ENCODE results near the gene LDLRAD3. TPM values are rescaled to one million over a fixed set of nuclear protein-coding genes. Genes with fewer than 3 reads are reported as not detected.

LDLRAD3 gene
- total RNA-seq, 1 experiment from 2014 or later, result 19.0 TPM

DNA sequence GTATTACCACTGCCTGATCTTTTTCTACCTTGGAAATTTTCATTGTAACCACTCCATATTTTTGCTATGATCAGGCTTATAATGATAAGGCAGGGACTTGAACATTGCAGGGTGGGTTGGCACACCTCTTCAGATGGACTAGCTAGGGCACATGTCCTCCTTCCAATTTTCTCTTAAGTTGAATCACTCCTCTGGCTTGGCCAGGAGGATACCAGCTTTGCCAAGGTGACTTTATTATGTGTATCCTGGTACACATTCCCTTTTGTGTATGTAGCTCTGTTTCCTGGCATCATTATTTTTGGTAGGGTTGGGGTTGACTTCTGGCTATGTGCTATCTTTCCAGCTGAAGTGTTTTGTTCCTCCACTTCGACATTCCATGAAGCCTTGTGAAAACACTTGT is 8.5 kb upstream of the LDLRAD3 start:
- intact Hi-C loops (cut with micrococcal nuclease), result no loop called here
- Histone ChIP-seq H3K36me3 (ENCODE audit: control insufficient read depth in 1 of 2, insufficient read depth in 2 of 2, low read length in 2 of 2) (no peaks in the 10 kb centered on the region), H3K4me2 (ENCODE audit: low read length) (no peak overlapping the region), H3K79me2 (ENCODE audit: insufficient read depth, low read length) (no peaks in the 10 kb centered on the region), H3K9ac (ENCODE audit: low read length) (no peak overlapping the region), H3K4me3 (replicated peaks in 1 of 2; ENCODE audit: low read depth in 1 of 2, low read length in 2 of 2) (no peak overlapping the region), H2AFZ (ENCODE audit: low read depth, low read length, poor library complexity, severe bottlenecking) (no peak overlapping the region), H3K27ac (ENCODE audit: low read depth, low read length) (no peak overlapping the region), H3K4me1 (ENCODE audit: control insufficient read depth in 1 of 2, insufficient read depth in 2 of 2, low read length in 2 of 2) (no peaks in the 10 kb centered on the region), H3K9me3 (ENCODE audit: control insufficient read depth in 1 of 2, insufficient read depth in 1 of 2, low read depth in 1 of 2, low read length in 2 of 2) (no peaks in the 10 kb centered on the region), H3K27me3 (ENCODE audit: insufficient read depth, low read length) (0 out of 2 replicates have a peak, but pooled peaks cover 5% of the 10 kb centered on the region), H4K20me1 (ENCODE audit: insufficient read depth) (no peaks in the 10 kb centered on the region), H3K9me2 (ENCODE audit: insufficient read depth) (no peaks in the 10 kb centered on the region)
- ChIA-PET POLR2A (no interaction called here), CTCF (no interaction called here), RAD21 (ENCODE audit: low non-redundant PET in 1 of 2, low total read pairs in 2 of 2, uncharacterized antibody in 2 of 2, unreplicated experiment in 2 of 2) (no interaction called here)
- BruUV-seq (replicated peaks), result no TSS peak
- TF ChIP-seq CBX3 (IDR thresholded peaks at IDR 0.05; ENCODE audit: low read depth) (no peak), ZNF274 (IDR thresholded peaks at IDR 0.05; ENCODE audit: low read depth, low read length) (no peak), SP1 (IDR thresholded peaks at IDR 0.05; ENCODE audit: low read depth) (no peak), EGR1 (IDR thresholded peaks at IDR 0.05; ENCODE audit: low read depth) (no peak), ZFX (IDR thresholded peaks at IDR 0.05) (no peak), SIN3A (IDR thresholded peaks at IDR 0.05; ENCODE audit: low read depth) (no peak), YY1 (IDR thresholded peaks at IDR 0.05; ENCODE audit: extremely low read depth, insufficient replicate concordance, low read depth, low read length) (no peak), TCF7L2 (IDR thresholded peaks at IDR 0.05; ENCODE audit: borderline replicate concordance, extremely low read depth, insufficient read depth, insufficient read length) (no peak), POLR2A (IDR thresholded peaks at IDR 0.05; ENCODE audit: borderline replicate concordance, extremely low read depth, insufficient read depth, insufficient read length) (no peak)
- TF ChIP-seq, protein P1, sequence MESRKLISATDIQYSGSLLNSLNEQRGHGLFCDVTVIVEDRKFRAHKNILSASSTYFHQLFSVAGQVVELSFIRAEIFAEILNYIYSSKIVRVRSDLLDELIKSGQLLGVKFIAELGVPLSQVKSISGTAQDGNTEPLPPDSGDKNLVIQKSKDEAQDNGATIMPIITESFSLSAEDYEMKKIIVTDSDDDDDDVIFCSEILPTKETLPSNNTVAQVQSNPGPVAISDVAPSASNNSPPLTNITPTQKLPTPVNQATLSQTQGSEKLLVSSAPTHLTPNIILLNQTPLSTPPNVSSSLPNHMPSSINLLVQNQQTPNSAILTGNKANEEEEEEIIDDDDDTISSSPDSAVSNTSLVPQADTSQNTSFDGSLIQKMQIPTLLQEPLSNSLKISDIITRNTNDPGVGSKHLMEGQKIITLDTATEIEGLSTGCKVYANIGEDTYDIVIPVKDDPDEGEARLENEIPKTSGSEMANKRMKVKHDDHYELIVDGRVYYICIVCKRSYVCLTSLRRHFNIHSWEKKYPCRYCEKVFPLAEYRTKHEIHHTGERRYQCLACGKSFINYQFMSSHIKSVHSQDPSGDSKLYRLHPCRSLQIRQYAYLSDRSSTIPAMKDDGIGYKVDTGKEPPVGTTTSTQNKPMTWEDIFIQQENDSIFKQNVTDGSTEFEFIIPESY (IDR thresholded peaks at IDR 0.05; ENCODE audit: extremely low read depth, insufficient replicate concordance, low read length), result no peak
- TF ChIP-seq, protein P2, sequence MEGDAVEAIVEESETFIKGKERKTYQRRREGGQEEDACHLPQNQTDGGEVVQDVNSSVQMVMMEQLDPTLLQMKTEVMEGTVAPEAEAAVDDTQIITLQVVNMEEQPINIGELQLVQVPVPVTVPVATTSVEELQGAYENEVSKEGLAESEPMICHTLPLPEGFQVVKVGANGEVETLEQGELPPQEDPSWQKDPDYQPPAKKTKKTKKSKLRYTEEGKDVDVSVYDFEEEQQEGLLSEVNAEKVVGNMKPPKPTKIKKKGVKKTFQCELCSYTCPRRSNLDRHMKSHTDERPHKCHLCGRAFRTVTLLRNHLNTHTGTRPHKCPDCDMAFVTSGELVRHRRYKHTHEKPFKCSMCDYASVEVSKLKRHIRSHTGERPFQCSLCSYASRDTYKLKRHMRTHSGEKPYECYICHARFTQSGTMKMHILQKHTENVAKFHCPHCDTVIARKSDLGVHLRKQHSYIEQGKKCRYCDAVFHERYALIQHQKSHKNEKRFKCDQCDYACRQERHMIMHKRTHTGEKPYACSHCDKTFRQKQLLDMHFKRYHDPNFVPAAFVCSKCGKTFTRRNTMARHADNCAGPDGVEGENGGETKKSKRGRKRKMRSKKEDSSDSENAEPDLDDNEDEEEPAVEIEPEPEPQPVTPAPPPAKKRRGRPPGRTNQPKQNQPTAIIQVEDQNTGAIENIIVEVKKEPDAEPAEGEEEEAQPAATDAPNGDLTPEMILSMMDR (IDR thresholded peaks at IDR 0.05 in 2 of 3, conservative IDR thresholded peaks at IDR 0.05 in 1 of 3; ENCODE audit: borderline replicate concordance in 1 of 3, insufficient read depth in 1 of 3, low read depth in 2 of 3, low read length in 2 of 3), result no peak
- TF ChIP-seq, protein P3, sequence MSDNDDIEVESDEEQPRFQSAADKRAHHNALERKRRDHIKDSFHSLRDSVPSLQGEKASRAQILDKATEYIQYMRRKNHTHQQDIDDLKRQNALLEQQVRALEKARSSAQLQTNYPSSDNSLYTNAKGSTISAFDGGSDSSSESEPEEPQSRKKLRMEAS (IDR thresholded peaks at IDR 0.05), result no peak
- DNase-seq (ENCODE audit: low read depth, low spot score), result no peak
- ATAC-seq, result no peak
